Neural cell (in vitro differentiated cells): ENCODE measurements around the gene SPRR2E.

Experiments
- CTCF ChIP-seq: fragments of 450-650 bp; IDR thresholded peaks from 2 replicates; pipeline ENCODE4 v1.5.1; 2014; ENCODE audit warnings: antibody characterized with exemption, mild to moderate bottlenecking, moderate library complexity; ENCODE audit not compliant: poor library complexity, severe bottlenecking
- EP300 ChIP-seq: fragments of 450-650 bp; conservative IDR thresholded peaks from 2 replicates; pipeline ENCODE4 v1.6.1; 2014; ENCODE audit warnings: antibody characterized with exemption, mild to moderate bottlenecking, moderate library complexity; ENCODE audit not compliant: poor library complexity, severe bottlenecking
- EZH2 ChIP-seq: fragments of 200-600, 300-800 bp; shearing (Covaris generic), sonication (generic); IDR thresholded peaks from 2 replicates; pipeline ENCODE4 v1.6.1; 2014; ENCODE audit warnings: antibody characterized with exemption, low read length, borderline replicate concordance, mild to moderate bottlenecking; ENCODE audit not compliant: insufficient read depth, poor library complexity, severe bottlenecking
- MXI1 ChIP-seq: fragments of 450-650 bp; conservative IDR thresholded peaks from 2 replicates; pipeline ENCODE4 v1.6.1; 2014; ENCODE audit warnings: antibody characterized with exemption, mild to moderate bottlenecking; ENCODE audit not compliant: poor library complexity, severe bottlenecking
- POLR2AphosphoS5 ChIP-seq: IDR thresholded peaks from 2 replicates; pipeline ENCODE4 v1.6.1; 2012
- RAD21 ChIP-seq: fragments of 450-650 bp; conservative IDR thresholded peaks from 2 replicates; pipeline ENCODE4 v1.6.1; 2014; ENCODE audit warnings: antibody characterized with exemption, mild to moderate bottlenecking, moderate library complexity
- REST ChIP-seq: IDR thresholded peaks from 2 replicates; pipeline ENCODE4 v1.6.1; 2012; ENCODE audit warnings: borderline replicate concordance
- SMC3 ChIP-seq: fragments of 450-650 bp; conservative IDR thresholded peaks from 2 replicates; pipeline ENCODE4 v1.6.1; 2014; ENCODE audit warnings: antibody characterized with exemption, mild to moderate bottlenecking, moderate library complexity; ENCODE audit not compliant: poor library complexity
- TAF1 ChIP-seq: IDR thresholded peaks from 2 replicates; pipeline ENCODE4 v1.6.1; 2012; ENCODE audit warnings: low read depth

- no peak for TF ChIP-seq EZH2
- TF ChIP-seq CTCF: no peak
- no peak for TF ChIP-seq EP300
- no peak for TF ChIP-seq RAD21
- TF ChIP-seq POLR2AphosphoS5: no peak
- no peak for TF ChIP-seq TAF1
- no peak for TF ChIP-seq SMC3
- TF ChIP-seq REST: no peak
- TF ChIP-seq MXI1: no peak
Measured at GRCh38 chr1:153071511-153071910, 22.8 kb downstream of the SPRR2E start, which contains the start of gene SPRR2B.
